HL-60 (cell line): Measurements from ENCODE around the gene PTPRK.

ENCODE experiments used
- GABPA ChIP-seq: IDR thresholded peaks from 2 replicates; pipeline ENCODE4 v1.6.1; 2012; ENCODE audit warnings: low read depth
- POLR2AphosphoS5 ChIP-seq: IDR thresholded peaks from 2 replicates; pipeline ENCODE4 v1.6.1; 2012; ENCODE audit warnings: low read depth
- REST ChIP-seq: IDR thresholded peaks from 2 replicates; pipeline ENCODE4 v1.6.1; 2012; ENCODE audit warnings: low read depth; ENCODE audit not compliant: insufficient replicate concordance
- TF ChIP-seq, protein P1 (sequence below): IDR thresholded peaks from one replicate; pipeline ENCODE4 v1.5.1; 2011; ENCODE audit warnings: low read length, control low read depth, inconsistent platforms; ENCODE audit not compliant: insufficient read depth

- TF ChIP-seq, protein P1, sequence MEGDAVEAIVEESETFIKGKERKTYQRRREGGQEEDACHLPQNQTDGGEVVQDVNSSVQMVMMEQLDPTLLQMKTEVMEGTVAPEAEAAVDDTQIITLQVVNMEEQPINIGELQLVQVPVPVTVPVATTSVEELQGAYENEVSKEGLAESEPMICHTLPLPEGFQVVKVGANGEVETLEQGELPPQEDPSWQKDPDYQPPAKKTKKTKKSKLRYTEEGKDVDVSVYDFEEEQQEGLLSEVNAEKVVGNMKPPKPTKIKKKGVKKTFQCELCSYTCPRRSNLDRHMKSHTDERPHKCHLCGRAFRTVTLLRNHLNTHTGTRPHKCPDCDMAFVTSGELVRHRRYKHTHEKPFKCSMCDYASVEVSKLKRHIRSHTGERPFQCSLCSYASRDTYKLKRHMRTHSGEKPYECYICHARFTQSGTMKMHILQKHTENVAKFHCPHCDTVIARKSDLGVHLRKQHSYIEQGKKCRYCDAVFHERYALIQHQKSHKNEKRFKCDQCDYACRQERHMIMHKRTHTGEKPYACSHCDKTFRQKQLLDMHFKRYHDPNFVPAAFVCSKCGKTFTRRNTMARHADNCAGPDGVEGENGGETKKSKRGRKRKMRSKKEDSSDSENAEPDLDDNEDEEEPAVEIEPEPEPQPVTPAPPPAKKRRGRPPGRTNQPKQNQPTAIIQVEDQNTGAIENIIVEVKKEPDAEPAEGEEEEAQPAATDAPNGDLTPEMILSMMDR = no peak
- TF ChIP-seq REST (no peak), POLR2AphosphoS5 (no peak), GABPA (no peak)
These were observed 271.0 kb downstream of the PTPRK start for GRCh38 chr6:128249429-128249828.
